CD14-positive monocyte (primary cell): ENCODE results near the gene LZIC. TPM values are rescaled to one million over a fixed set of nuclear protein-coding genes. Genes with fewer than 3 reads are reported as not detected.
A peak's percentile ranks its signal among the peaks of the same experiment; 100 is the strongest.

Experiments used
- DNase-seq, 3 donors: peaks; one replicate each; pipeline ENCODE4 v3.0.0-alpha.2; 2011 to 2022
- H2AFZ ChIP-seq: 2 replicates; pipeline ENCODE4 v1.6.0; 2012; ENCODE audit warnings: mild to moderate bottlenecking, low read depth, low read length, inconsistent platforms; ENCODE audit not compliant: insufficient read depth, poor library complexity, severe bottlenecking
- H3K27ac ChIP-seq, 2 donors: 1 replicate in 1 of 2; 2 replicates in 1 of 2; pipeline ENCODE4 v1.5.1; 2012 to 2013; ENCODE audit warnings: low read length in 2 of 2, control low read depth in 1 of 2, inconsistent platforms in 1 of 2, low read depth in 1 of 2, mild to moderate bottlenecking in 1 of 2
- H3K27me3 ChIP-seq, 2 donors: one replicate each; pipeline versions ENCODE4 v1.6.0 to v1.6.1; 2011 to 2013; ENCODE audit warnings: low read length in 2 of 2; ENCODE audit not compliant: control insufficient read depth in 2 of 2, insufficient read depth in 2 of 2
- H3K36me3 ChIP-seq, 2 donors: replicated peaks in 1 of 2; 1 replicate in 1 of 2; 2 replicates in 1 of 2; pipeline versions ENCODE4 v1.5.1 to v1.6.1; 2012 to 2013; ENCODE audit warnings: low read length in 2 of 2, control low read depth in 1 of 2, inconsistent platforms in 1 of 2, mild to moderate bottlenecking in 1 of 2; ENCODE audit not compliant: insufficient read depth in 2 of 2, control insufficient read depth in 1 of 2
- H3K4me1 ChIP-seq, 2 donors: 1 replicate in 1 of 2; 2 replicates in 1 of 2; pipeline versions ENCODE4 v1.5.1 to v1.6.1; 2012 to 2013; ENCODE audit warnings: low read length in 2 of 2, control low read depth in 1 of 2, inconsistent platforms in 1 of 2, mild to moderate bottlenecking in 1 of 2, moderate library complexity in 1 of 2; ENCODE audit not compliant: insufficient read depth in 2 of 2, control insufficient read depth in 1 of 2
- H3K4me2 ChIP-seq: replicated peaks from 2 replicates; pipeline ENCODE3; 2012; ENCODE audit warnings: low read length, moderate library complexity, mild to moderate bottlenecking; ENCODE audit not compliant: poor library complexity, severe bottlenecking; ENCODE audit errors: extremely low read depth
- H3K4me3 ChIP-seq, 3 experiments: fragments of 200-600 bp in 1 of 3; sonication (generic) in 1 of 3; replicated peaks in 1 of 3; 1 replicate in 2 of 3; 2 replicates in 1 of 3; pipeline ENCODE4 v1.5.1; 2011 to 2013; ENCODE audit warnings: low read length in 3 of 3, mild to moderate bottlenecking in 3 of 3, control low read depth in 2 of 3, low read depth in 2 of 3, inconsistent platforms in 1 of 3, moderate library complexity in 1 of 3
- H3K79me2 ChIP-seq: 2 replicates; pipeline ENCODE4 v1.6.0; 2012; ENCODE audit warnings: mild to moderate bottlenecking, control low read depth, inconsistent platforms, low read length, moderate library complexity; ENCODE audit not compliant: insufficient read depth
- H3K9ac ChIP-seq: 2 replicates; pipeline ENCODE4 v1.6.0; 2017; ENCODE audit warnings: low read length, mild to moderate bottlenecking; ENCODE audit not compliant: insufficient read depth, poor library complexity, severe bottlenecking
- H3K9me3 ChIP-seq, 2 donors: replicated peaks in 1 of 2; 1 replicate in 1 of 2; 2 replicates in 1 of 2; pipeline versions ENCODE4 v1.5.1 to v1.6.1; 2012 to 2013; ENCODE audit warnings: low read length in 2 of 2, control low read depth in 1 of 2; ENCODE audit not compliant: control insufficient read depth in 1 of 2, insufficient read depth in 1 of 2
- H4K20me1 ChIP-seq: 2 replicates; pipeline ENCODE4 v1.6.0; 2012; ENCODE audit warnings: mild to moderate bottlenecking, low read length, control low read depth, moderate library complexity; ENCODE audit not compliant: insufficient read depth
- H3K27ac Mint-ChIP-seq, 7 donors: one replicate each; pipeline ENCODE4 v1.8.0; 2020; ENCODE audit warnings: mild to moderate bottlenecking in 7 of 7, mixed read lengths in 7 of 7, moderate library complexity in 6 of 7, inconsistent platforms in 2 of 7
- H3K27me3 Mint-ChIP-seq, 3 donors: one replicate each; pipeline ENCODE4 v1.8.0; 2021 to 2022; ENCODE audit warnings: low read depth in 3 of 3, mild to moderate bottlenecking in 3 of 3, mixed read lengths in 3 of 3, moderate library complexity in 3 of 3, inconsistent platforms in 1 of 3
- H3K36me3 Mint-ChIP-seq, 2 donors: one replicate each; pipeline ENCODE4 v1.8.0; 2020; ENCODE audit warnings: mixed read lengths in 2 of 2, inconsistent platforms in 1 of 2, mild to moderate bottlenecking in 1 of 2
- H3K4me1 Mint-ChIP-seq: one replicate; pipeline ENCODE4 v1.8.0; 2020; ENCODE audit warnings: mild to moderate bottlenecking, mixed read lengths
- H3K4me3 Mint-ChIP-seq, 2 donors: one replicate each; pipeline ENCODE4 v1.8.0; 2020; ENCODE audit warnings: mild to moderate bottlenecking in 2 of 2, mixed read lengths in 2 of 2, moderate library complexity in 1 of 2
- H3K9me3 Mint-ChIP-seq, 7 donors: one replicate each; pipeline ENCODE4 v1.8.0; 2020 to 2022; ENCODE audit warnings: mixed read lengths in 7 of 7, mild to moderate bottlenecking in 6 of 7, moderate library complexity in 6 of 7, inconsistent platforms in 2 of 7
- WGBS: methylation state at CpG from one replicate; pipeline ENCODE4 v1.1.5; 2013; ENCODE audit warnings: missing lambda C conversion rate; ENCODE audit not compliant: insufficient coverage; 5-methylcytosine and 5-hydroxymethylcytosine counted together
- intact Hi-C, 2 donors: fragments of 100-400 bp; cut with micrococcal nuclease; formaldehyde crosslinking; loops; one replicate each; pipeline versions ENCODE4 v1.15.0 to v1.15.1; 2023
- polyA plus RNA-seq, 3 donors: library from polyadenylated mRNA; depleted of rRNA in 1 of 3; unstranded in 2 of 3; stranded (reverse) in 1 of 3; fragments of 300-500 nt in 2 of 3; fragments of >200 nt in 1 of 3; fragmentation: Illumina TruSeq in 2 of 3; gene quantifications; 1 replicate in 2 of 3; 2 replicates in 1 of 3; pipeline ENCODE4 v1.2.3, GENCODE V29; 2012 to 2021
- TF ChIP-seq, protein P1 (sequence below): fragments of 200-600 bp; IDR thresholded peaks from one replicate; pipeline ENCODE4 v1.8.0; 2022; ENCODE audit warnings: antibody characterized with exemption, mild to moderate bottlenecking

LZIC gene
- polyA plus RNA-seq, 3 donors: 11.1 to 32.9 (median 28.2) TPM

GRCh38 chr1:9906466-9906865, 36.7 kb downstream of the LZIC start:
- peaks cover 0 to 10% of the 10 kb centered on the region in 2 donors for H3K36me3 Mint-ChIP-seq
- H3K4me2 ChIP-seq: no peak overlapping the region
- H3K4me1 ChIP-seq: peaks cover 39 to 53% of the 10 kb centered on the region in 2 donors
- DNase-seq: no peak
- whole genome bisulfite sequencing: 91% methylated on average over 1 of the region's 2 CpGs
- H3K27ac Mint-ChIP-seq: no peak overlapping the region
- no peaks in the 10 kb centered on the region for H3K36me3 ChIP-seq
- H3K79me2 ChIP-seq: peaks cover 71% of the 10 kb centered on the region
- H4K20me1 ChIP-seq: peaks cover 20% of the 10 kb centered on the region
- no peak overlapping the region for H3K4me3 ChIP-seq
- H3K9ac ChIP-seq: no peak overlapping the region
- H3K27ac ChIP-seq: no peak overlapping the region
- intact Hi-C loops: loop anchor here in 1 of 2 donors (10.0 kb wide), 1 partner anchor 222 kb away; no protein-coding TSS in a partner anchor
- no peaks in the 10 kb centered on the region for H3K9me3 ChIP-seq
- H3K4me3 Mint-ChIP-seq: no peak overlapping the region
- no peaks in the 10 kb centered on the region for H3K27me3 ChIP-seq
- H3K9me3 Mint-ChIP-seq: peaks cover 0 to 2% (median 0%) of the 10 kb centered on the region in 7 donors
- H3K4me1 Mint-ChIP-seq: peaks cover 64% of the 10 kb centered on the region
- H3K27me3 Mint-ChIP-seq: no peaks in the 10 kb centered on the region
- TF ChIP-seq, protein P1, sequence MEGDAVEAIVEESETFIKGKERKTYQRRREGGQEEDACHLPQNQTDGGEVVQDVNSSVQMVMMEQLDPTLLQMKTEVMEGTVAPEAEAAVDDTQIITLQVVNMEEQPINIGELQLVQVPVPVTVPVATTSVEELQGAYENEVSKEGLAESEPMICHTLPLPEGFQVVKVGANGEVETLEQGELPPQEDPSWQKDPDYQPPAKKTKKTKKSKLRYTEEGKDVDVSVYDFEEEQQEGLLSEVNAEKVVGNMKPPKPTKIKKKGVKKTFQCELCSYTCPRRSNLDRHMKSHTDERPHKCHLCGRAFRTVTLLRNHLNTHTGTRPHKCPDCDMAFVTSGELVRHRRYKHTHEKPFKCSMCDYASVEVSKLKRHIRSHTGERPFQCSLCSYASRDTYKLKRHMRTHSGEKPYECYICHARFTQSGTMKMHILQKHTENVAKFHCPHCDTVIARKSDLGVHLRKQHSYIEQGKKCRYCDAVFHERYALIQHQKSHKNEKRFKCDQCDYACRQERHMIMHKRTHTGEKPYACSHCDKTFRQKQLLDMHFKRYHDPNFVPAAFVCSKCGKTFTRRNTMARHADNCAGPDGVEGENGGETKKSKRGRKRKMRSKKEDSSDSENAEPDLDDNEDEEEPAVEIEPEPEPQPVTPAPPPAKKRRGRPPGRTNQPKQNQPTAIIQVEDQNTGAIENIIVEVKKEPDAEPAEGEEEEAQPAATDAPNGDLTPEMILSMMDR: no peak
- H2AFZ ChIP-seq: no peak overlapping the region

- no peak overlapping the region for H3K4me3 Mint-ChIP-seq
- Histone ChIP-seq H3K27me3 (no peaks in the 10 kb centered on the region), H3K79me2 (peaks cover 79% of the 10 kb centered on the region), H2AFZ (no peak overlapping the region), H3K4me1 (peaks cover 47 to 59% of the 10 kb centered on the region in 2 donors), H3K36me3 (no peaks in the 10 kb centered on the region), H3K9me3 (no peaks in the 10 kb centered on the region), H3K4me2 (no peak overlapping the region), H3K27ac (peak overlapping the region in 1 of 2 donors; percentile 21), H3K9ac (no peak overlapping the region), H4K20me1 (peaks cover 20% of the 10 kb centered on the region), H3K4me3 (no peak overlapping the region)
- intact Hi-C loops: loop anchor here in 1 of 2 donors (10.0 kb wide), 1 partner anchor 220 kb away; no protein-coding TSS in a partner anchor
- H3K27me3 Mint-ChIP-seq: no peaks in the 10 kb centered on the region
- DNase-seq: no peak
- peaks cover 70% of the 10 kb centered on the region for H3K4me1 Mint-ChIP-seq
- peak overlapping the region; percentile 2 to 83 (median 52) for H3K27ac Mint-ChIP-seq
- H3K9me3 Mint-ChIP-seq: peaks cover 0 to 2% (median 0%) of the 10 kb centered on the region in 7 donors
- 54% methylated on average over 4 of the region's 4 CpGs for WGBS
- TF ChIP-seq, protein P1: no peak
- peaks cover 0 to 10% of the 10 kb centered on the region in 2 donors for H3K36me3 Mint-ChIP-seq
Measured at GRCh38 chr1:9905010-9905409, 38.2 kb downstream of the LZIC start.
